Measurements from ENCODE around the gene CLEC4A.

Gene CLEC4A

GRCh38 chr12:8123124-8123912 lies at the start of gene CLEC4A:
Gene CLEC4A (plus strand): TSS chr12:8123617. CDS start chr12:8123879, 262 bp downstream.
- TF ChIP-seq CTCF (IDR thresholded peaks at IDR 0.05; ENCODE audit: insufficient read depth, missing control alignments) = no peak
- FAIRE-seq (no peak), DNase-seq (ENCODE audit: insufficient read length, low spot score) (no peak)

- no peak for FAIRE-seq
- no peak for TF ChIP-seq CTCF (IDR thresholded peaks at IDR 0.05; ENCODE audit: insufficient read depth, missing control alignments)
Measured at GRCh38 chr12:8075935-8076334, 47.5 kb upstream of the CLEC4A start.

GRCh38 chr12:8076366-8076765 lies 47.1 kb upstream of the CLEC4A start:
- DNase-seq (ENCODE audit: insufficient read length, low spot score) (no peak), FAIRE-seq (no peak)

More at GRCh38 chr12:8075935-8076334, 47.5 kb upstream of the CLEC4A start:
- DNase-seq (ENCODE audit: insufficient read length, low spot score) = no peak

GRCh38 chr12:8077207-8077606 lies 46.2 kb upstream of the CLEC4A start:
- FAIRE-seq = no peak
- no peak for TF ChIP-seq CTCF (IDR thresholded peaks at IDR 0.05; ENCODE audit: insufficient read depth, missing control alignments)
- no peak for DNase-seq (ENCODE audit: insufficient read length, low spot score)

More at GRCh38 chr12:8076366-8076765, 47.1 kb upstream of the CLEC4A start:
- TF ChIP-seq CTCF (IDR thresholded peaks at IDR 0.05; ENCODE audit: insufficient read depth, missing control alignments) = no peak

GRCh38 chr12:8078398-8078797 lies 45.0 kb upstream of the CLEC4A start:
- no peak for FAIRE-seq
- peak; percentile 39 for TF ChIP-seq CTCF (IDR thresholded peaks at IDR 0.05; ENCODE audit: insufficient read depth, missing control alignments)
- no peak for DNase-seq (ENCODE audit: insufficient read length, low spot score)

GRCh38 chr12:8078916-8079315 lies 44.5 kb upstream of the CLEC4A start:
- no peak for TF ChIP-seq CTCF (IDR thresholded peaks at IDR 0.05; ENCODE audit: insufficient read depth, missing control alignments)
- no peak for DNase-seq (ENCODE audit: insufficient read length, low spot score)
- FAIRE-seq = no peak

- FAIRE-seq (no peak), DNase-seq (ENCODE audit: insufficient read length, low spot score) (no peak)
- TF ChIP-seq CTCF (IDR thresholded peaks at IDR 0.05; ENCODE audit: insufficient read depth, missing control alignments) = no peak
Measured at GRCh38 chr12:8080120-8080519, 43.3 kb upstream of the CLEC4A start.

All from D721Med (cell line).